Dedifferentiated amniotic fluid mesenchymal stem cell (primary cell): Measurements from ENCODE around the gene HEPHL1.

Experiments
- DNase-seq: peaks from one replicate; pipeline ENCODE4 v3.0.0-alpha.2; 2016; ENCODE audit errors: extremely low spot score

The HEPHL1 gene

DNA sequence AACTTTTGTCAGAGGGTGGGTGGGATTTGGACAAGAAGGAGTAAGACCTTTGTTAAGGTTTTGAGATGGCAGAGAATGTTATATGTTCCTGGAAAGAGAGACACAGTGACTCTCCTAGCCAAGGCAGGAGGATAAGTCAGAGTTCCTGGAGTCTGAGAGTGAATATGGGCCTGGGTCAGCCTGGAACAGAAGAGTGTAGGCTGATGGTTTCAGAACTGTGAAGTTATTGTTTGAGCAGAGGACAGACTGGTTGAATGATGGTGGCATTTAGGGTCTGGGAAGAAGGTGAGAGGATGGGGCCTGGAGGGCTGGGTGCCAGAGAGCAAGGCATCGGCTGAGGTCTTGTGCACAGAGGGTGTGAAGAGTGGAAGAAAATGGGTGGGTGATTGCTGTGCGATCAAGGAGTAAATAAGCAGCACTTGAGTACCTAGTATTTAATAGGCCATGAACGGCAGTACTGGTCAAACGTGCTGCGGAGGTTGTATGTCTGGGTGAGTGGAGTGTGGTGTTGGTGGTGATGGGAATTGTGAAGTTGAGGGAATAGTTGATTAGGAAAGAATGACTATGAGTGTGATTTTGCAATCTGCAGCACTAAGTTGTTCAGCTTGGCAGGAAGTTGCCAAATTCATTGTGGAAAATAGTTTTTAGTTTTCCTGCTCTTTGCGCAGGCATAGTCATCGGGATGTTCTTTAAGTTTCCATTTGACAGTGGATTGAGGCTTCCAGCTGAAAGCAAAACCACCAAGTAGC lies 109.3 kb downstream of the HEPHL1 start:
- DNase-seq, result peak; percentile 53

DNA sequence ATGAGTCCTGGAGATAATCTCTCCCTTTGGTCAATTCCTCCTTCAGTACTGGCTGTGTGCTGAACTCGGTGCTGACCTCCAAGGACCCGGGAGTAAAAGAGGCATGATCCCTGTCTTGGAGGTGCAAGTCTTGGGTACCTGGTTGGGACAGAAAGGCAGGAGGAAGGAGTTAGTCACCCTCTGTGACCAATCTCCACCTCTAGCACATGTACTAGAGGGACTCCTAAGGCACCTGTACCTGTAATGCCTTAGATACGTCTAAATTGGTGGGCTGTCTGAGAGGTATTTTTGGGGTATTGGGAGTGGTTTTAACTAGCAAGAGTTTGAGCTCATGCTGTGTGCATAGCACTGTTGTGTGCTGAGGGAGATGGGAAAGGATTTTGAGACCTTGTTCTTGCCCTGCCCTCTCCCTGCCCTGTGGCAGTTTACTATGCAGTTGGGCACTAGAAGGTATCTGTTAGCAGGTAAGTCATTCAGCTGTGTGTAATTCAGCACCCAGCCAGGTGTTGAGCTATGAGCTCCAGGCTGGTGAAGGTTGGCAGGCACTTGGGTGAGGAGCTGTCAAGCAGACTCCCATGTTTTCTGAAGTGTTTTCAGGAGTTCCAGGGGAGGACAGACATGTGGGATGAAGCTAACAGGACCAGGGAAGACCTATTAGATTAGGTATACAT lies 110.0 kb downstream of the HEPHL1 start:
- DNase-seq, result no peak

DNA sequence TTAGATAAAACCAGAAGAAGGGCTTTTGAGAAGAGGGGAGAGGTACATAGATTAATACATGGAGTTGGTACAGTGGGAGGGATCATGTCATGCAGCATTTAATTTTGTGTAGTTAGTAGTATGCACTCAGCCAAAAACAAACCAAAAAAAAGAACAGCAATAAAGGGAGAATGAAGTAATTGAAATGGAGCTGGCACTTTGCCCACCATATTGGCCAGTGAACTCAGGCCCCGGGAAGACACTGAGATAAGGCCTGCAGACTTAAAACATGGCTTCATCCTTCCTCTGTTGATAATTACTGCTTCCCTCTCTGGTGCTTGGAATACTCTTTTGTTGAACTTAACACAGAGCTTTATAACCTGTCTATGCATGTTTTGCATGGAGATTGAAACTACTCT lies 110.6 kb downstream of the HEPHL1 start:
- no peak for DNase-seq

DNA sequence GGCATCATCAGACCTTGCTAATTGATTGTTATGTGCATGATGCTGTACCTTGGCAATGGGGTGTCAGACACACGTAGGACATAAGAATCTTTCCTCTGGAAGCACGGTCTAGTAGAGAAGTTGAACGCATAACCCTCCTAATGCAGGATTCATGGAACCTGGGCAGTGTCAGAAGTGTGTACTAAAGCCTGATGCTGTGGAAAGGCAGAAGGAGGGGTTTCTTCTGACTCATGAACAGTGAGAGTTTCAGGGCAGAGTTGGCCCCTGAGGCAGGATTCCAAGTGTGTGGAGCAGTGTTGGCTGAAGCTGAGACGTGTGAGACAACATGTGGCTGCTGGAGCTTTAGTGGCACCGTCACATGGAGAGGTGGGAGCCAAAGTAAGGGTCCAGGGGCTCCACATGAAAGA lies 111.0 kb downstream of the HEPHL1 start:
- DNase-seq, result peak; percentile 60

GRCh38 chr11:94132823-94133408 lies 111.8 kb downstream of the HEPHL1 start:
- no peak for DNase-seq

DNA sequence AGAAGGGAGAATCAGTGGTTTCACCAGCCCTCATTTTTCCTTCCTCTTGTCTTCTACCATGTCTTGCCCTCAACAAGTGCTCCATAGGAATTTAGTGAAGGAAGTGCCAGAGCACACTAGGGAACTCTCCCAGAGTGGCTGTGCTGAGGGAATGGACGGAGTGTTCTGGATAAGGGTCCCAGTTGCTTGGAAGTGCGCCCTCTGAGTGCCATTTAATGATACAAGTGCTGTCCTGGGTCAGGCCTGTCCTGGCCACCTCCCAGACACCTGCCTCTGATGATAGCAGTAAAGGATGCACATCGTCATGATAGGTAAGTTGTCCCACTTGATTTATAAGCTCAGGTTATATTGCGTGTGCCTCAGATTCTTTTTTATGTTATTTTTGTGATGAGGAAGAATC lies 112.6 kb downstream of the HEPHL1 start:
- no peak for DNase-seq

DNA sequence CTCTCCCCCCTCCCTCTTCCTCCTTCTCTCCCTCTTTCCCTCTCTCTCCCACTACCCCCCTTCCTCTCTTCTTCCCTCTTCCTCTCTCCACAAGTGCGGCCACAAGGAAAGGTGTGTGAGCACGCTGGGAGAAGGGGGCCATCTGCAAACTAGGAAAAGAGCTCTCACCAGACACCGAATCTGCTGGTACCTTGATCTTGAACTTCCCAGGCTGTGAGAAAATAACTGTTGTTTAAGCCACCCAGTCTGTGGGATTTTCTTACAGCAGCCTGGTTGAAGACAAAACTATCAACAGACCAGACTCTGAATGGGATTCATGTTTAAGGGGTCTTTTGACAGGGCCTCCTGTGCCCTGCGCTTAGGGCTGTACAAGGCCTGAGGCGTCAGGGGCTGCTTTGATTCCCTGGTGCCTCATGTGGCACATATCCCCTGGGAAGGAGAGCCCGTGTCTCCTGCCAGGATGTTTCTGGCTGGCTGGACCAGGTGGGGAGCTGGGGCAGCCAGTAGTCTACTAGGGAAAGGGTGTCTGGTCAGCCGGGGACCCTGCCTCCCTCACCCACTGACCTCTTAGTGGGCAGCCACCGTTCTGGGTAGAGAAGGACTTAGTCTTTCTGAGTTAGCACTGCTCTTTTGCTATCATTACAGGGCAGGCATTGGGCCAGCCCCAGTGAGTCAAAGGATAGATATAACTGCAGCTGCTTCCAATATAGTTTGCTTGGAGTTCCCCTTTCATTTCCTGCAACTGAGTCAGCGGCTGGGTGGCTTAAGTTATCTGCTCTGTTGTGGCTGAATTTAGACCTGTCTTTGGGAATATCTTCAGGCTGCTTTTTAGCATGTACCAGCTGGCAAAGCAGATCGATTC lies 113.7 kb downstream of the HEPHL1 start:
- peak; percentile 88 for DNase-seq

DNA sequence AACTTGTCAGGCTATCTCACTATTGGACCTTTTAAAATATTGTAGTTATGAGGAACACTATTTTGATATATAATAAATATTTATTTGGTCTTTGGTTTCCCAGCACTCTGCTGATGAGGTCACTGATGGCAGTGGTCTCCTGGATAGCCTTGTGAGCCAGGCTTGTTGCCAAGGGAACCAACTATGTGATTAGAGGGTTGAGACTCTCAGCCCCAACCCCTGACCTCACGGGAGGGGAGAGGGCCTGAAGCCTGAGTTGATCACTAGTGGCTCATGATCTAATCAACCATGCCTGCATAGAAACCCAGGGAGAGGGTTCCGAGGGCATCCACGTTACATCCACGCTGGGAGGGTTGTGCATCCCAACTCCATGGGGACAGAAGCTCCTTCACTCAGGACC lies 118.3 kb downstream of the HEPHL1 start:
- DNase-seq, result no peak

GRCh38 chr11:94140154-94140655 lies 119.1 kb downstream of the HEPHL1 start:
- DNase-seq, result no peak

DNA sequence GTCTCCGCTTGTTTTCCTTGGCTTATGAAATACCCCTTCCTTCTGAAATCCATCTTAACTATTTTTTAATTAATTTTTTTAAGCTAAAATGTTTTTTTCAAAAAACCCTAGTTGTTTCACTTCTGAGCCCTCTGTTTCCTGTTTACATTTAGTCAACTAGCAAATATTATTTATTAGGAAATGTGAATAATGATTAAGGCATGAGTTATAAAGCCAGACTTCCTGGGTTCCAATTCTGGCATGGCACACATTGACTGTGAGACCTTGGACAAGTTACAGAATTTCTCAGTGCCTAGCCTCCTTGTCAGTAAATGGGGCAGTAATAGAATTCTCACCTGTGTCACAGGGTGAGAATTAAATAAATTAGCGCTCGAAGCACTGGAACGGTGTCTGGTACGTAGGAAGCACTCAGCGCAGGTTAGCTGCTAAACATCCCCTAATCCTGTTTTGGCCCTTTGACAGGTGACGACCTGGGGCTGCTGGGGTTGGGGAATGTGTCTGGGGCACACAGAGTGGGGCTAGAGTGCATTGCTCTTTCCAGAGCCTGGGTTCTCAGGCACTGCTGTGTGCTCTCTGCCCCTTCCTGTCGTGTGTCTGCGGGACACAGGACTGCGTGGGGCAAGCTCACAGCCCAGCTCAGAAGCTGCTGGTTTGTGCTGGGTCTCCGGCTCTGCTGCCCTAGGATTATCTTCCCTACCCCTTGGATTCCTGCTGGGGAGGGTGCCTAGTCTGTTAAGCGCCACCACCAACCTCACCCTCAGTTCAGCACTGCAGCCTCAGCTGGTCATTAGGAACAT lies 120.6 kb downstream of the HEPHL1 start:
- DNase-seq, result no peak

GRCh38 chr11:94142308-94143281 lies 121.4 kb downstream of the HEPHL1 start:
- DNase-seq, result no peak

- no peak for DNase-seq
These were observed 123.1 kb downstream of the HEPHL1 start for GRCh38 chr11:94144216-94144615.

DNA sequence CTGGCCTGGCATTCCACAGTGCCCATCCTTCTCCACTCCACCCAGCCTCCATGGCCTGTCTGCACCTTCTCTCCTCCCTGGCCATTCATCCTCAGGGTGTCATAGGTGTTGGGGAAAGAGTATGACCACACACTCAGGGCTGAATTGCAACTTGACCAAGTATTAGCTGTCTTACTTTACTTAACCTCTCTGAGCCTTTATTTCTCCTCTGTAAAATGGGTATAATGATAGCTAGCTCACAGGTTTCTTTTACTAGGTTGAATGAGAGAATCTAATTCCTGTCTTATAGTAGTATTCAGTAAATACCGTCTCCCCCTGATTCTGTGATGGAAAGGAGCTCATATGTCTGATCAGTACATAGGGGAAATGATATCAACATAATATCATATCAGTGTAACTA lies 123.5 kb downstream of the HEPHL1 start:
- no peak for DNase-seq

- no peak for DNase-seq
These were observed 124.3 kb downstream of the HEPHL1 start for GRCh38 chr11:94145431-94145830.

GRCh38 chr11:94145916-94146315 lies 124.8 kb downstream of the HEPHL1 start:
- no peak for DNase-seq

- DNase-seq, result no peak
These were observed 126.3 kb downstream of the HEPHL1 start for GRCh38 chr11:94147433-94147845.

DNA sequence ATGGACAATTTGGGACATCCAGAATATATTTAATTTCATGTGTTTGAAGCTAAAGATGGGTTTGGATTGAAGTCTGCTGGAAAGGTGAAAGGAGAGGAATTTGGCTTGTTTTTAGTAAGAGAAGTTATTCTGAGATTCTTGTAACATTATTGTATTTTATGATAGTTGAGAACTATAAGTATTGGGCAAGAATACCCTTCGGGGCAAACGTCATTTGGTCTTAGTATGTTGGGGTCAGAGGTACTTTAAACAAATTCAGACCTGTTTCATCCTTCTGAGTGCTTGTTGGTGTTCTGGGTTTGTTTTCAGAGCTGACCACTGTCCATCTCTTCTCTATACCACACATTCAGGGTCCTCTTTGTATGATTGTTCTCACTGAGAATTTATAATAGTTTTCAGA lies 127.0 kb downstream of the HEPHL1 start:
- no peak for DNase-seq

GRCh38 chr11:94149431-94150017 lies 128.4 kb downstream of the HEPHL1 start:
- DNase-seq, result no peak

DNA sequence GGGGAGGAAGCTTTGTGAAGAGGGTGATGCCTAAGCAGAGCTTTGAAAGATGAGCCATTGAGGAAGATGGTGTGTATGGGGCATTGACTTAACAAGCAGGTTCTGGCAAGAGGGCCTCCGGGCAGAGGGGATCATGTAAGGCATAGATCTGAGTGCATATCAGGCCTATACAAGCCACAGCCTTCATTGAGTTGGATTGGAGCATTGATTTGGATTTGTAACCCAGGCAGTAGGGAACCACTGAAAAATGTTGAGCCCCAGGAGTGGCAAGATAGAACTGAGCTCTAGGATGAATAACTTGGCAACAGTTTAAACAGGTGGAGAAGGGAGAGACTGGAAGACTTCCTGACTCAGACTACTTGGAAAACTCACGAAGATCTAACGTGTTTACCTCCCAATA lies 128.9 kb downstream of the HEPHL1 start:
- no peak for DNase-seq
